ENCODE results near the gene ACTR5. TPM values are rescaled to one million over a fixed set of nuclear protein-coding genes. Genes with fewer than 3 reads are reported as not detected.

ACTR5 gene
- polyA plus RNA-seq (2012; rRNA removed), result 9.7 and 10.9 TPM in 2 replicates
- 4.4 and 6.4 TPM in 2 replicates for polyA plus RNA-seq (2012; cell fraction: cytosol; rRNA removed)
- polyA plus RNA-seq (2012; cell fraction: nucleus; rRNA removed), result 41.9 and 49.0 TPM in 2 replicates

- TF ChIP-seq IRF3 (IDR thresholded peaks at IDR 0.05; ENCODE audit: low read depth, low read length), result no peak
- TF ChIP-seq JUND (IDR thresholded peaks at IDR 0.05), result no peak
- peak; percentile 24; the same call in 1 of the 2 replicates for TF ChIP-seq SIN3A (IDR thresholded peaks at IDR 0.05; ENCODE audit: borderline replicate concordance, low read depth, low read length)
- no peak for TF ChIP-seq CHD2 (IDR thresholded peaks at IDR 0.05; ENCODE audit: low read length, partially characterized antibody)
- TF ChIP-seq MXI1 (IDR thresholded peaks at IDR 0.05; ENCODE audit: low read depth, low read length), result 0 out of 2 replicates have a peak, but pooled peaks have one; percentile 32
- peak; percentile 92 for TF ChIP-seq YY1 (IDR thresholded peaks at IDR 0.05; ENCODE audit: low read depth)
- peak; percentile 89; the same call in 1 of the 2 replicates for TF ChIP-seq MAX (IDR thresholded peaks at IDR 0.05; ENCODE audit: low read depth)
- TF ChIP-seq TAF1 (IDR thresholded peaks at IDR 0.05; ENCODE audit: borderline replicate concordance, low read depth, low read length), result peak; percentile 87
- 0 out of 2 replicates have a peak, but pooled peaks have one; percentile 10 for TF ChIP-seq NFIC (IDR thresholded peaks at IDR 0.05; ENCODE audit: borderline replicate concordance)
- no peak for TF ChIP-seq GATA2 (CRISPR knock-in tag; IDR thresholded peaks at IDR 0.05)
- TF ChIP-seq FOSL2 (IDR thresholded peaks at IDR 0.05; ENCODE audit: borderline replicate concordance, low read depth), result no peak
- TF ChIP-seq POLR2AphosphoS5 (IDR thresholded peaks at IDR 0.05; ENCODE audit: low read depth, low read length), result peak; percentile 80
- H3K27me3 ChIP-seq (ENCODE audit: insufficient read depth), result no peaks in the 10 kb centered on the region
- DNase-seq, result peak; percentile 98
- no peaks in the 10 kb centered on the region for H3K9me2 ChIP-seq
- H3K9me3 ChIP-seq, result no peaks in the 10 kb centered on the region
- CTCF ChIA-PET, result interaction anchor here (0.8 to 15.8 kb wide), 8 partner anchors 16 to 302 kb away, joined by 3 to 321 read pairs (median 50); partner anchors contain the start of gene SLC32A1
- H3K36me3 ChIP-seq (replicated peaks in 1 of 2; ENCODE audit: control insufficient read depth in 1 of 2, insufficient read depth in 2 of 2, low read length in 1 of 2), result peaks cover 18 to 22% of the 10 kb centered on the region in 2 experiments
- H3K4me1 ChIP-seq (ENCODE audit: control insufficient read depth in 1 of 2, insufficient read depth in 2 of 2, low read depth in 1 of 2, low read length in 1 of 2), result peaks cover 0 to 14% of the 10 kb centered on the region in 2 experiments; a peak in 2 of 4 replicates
- H3K4me3 ChIP-seq (ENCODE audit: low read depth in 2 of 2, low read length in 1 of 2), result peak within 1 kb of the TSS; percentile 89 to 90
- H3K79me2 ChIP-seq (ENCODE audit: insufficient read depth), result peaks cover 15% of the 10 kb centered on the region
- H3K27ac ChIP-seq (ENCODE audit: low read depth in 2 of 2, low read length in 1 of 2), result peak within 1 kb of the TSS; percentile 84 to 89
- H2AFZ ChIP-seq (ENCODE audit: low read depth), result peak within 1 kb of the TSS; percentile 94
- 0% methylated on average over 19 of the region's 84 CpGs for WGBS (ENCODE audit: low lambda C conversion rate)
- peaks cover 6% of the 10 kb centered on the region; the same call in 1 of the 2 replicates for H4K20me1 ChIP-seq (ENCODE audit: insufficient read depth)
- peak within 1 kb of the TSS; percentile 76 for H3K4me2 ChIP-seq
- peak within 1 kb of the TSS; percentile 73 for H3K9ac ChIP-seq
- H3F3A ChIP-seq (replicated peaks; ENCODE audit: insufficient read depth), result no peaks in the 10 kb centered on the region
- POLR2A ChIA-PET, result no interaction called here
Measured at GRCh38 chr20:38748097-38748860, at the start of gene ACTR5. Gene ACTR5 (plus strand): TSS chr20:38748460. CDS start chr20:38748479, 19 bp downstream.

GRCh38 chr20:38698541-38698940, 49.7 kb upstream of the ACTR5 start:
- H3F3A ChIP-seq (replicated peaks; ENCODE audit: insufficient read depth), result no peaks in the 10 kb centered on the region
- no peak for DNase-seq
- H2AFZ ChIP-seq (ENCODE audit: low read depth), result no peak overlapping the region
- no peaks in the 10 kb centered on the region for H3K36me3 ChIP-seq (replicated peaks in 1 of 2; ENCODE audit: control insufficient read depth in 1 of 2, insufficient read depth in 2 of 2, low read length in 1 of 2)
- POLR2A ChIA-PET, result no interaction called here
- no peak overlapping the region for H3K4me2 ChIP-seq
- peaks cover 23% of the 10 kb centered on the region; the same call in 1 of the 2 replicates for H3K27me3 ChIP-seq (ENCODE audit: insufficient read depth)
- no peaks in the 10 kb centered on the region for H3K79me2 ChIP-seq (ENCODE audit: insufficient read depth)
- H3K9me3 ChIP-seq, result no peaks in the 10 kb centered on the region
- H3K4me1 ChIP-seq (ENCODE audit: control insufficient read depth in 1 of 2, insufficient read depth in 2 of 2, low read depth in 1 of 2, low read length in 1 of 2), result peaks cover 0 to 4% of the 10 kb centered on the region in 2 experiments; a peak in 1 of 4 replicates
- no peaks in the 10 kb centered on the region for H4K20me1 ChIP-seq (ENCODE audit: insufficient read depth)
- no peak overlapping the region for H3K27ac ChIP-seq (ENCODE audit: low read depth in 2 of 2, low read length in 1 of 2)
- no peak overlapping the region for H3K4me3 ChIP-seq (ENCODE audit: low read depth in 2 of 2, low read length in 1 of 2)
- H3K9ac ChIP-seq, result no peak overlapping the region
- CTCF ChIA-PET, result interaction anchor here (1.6 to 2.7 kb wide), 4 partner anchors 24 to 39 kb away, joined by 4 to 8 read pairs (median 8); no protein-coding TSS in a partner anchor
- 44% methylated on average over 15 of the region's 15 CpGs for WGBS (ENCODE audit: low lambda C conversion rate)
- no peaks in the 10 kb centered on the region for H3K9me2 ChIP-seq
- TF ChIP-seq RFX5 (IDR thresholded peaks at IDR 0.05; ENCODE audit: low read length) (no peak), JUND (IDR thresholded peaks at IDR 0.05) (no peak), IRF3 (IDR thresholded peaks at IDR 0.05; ENCODE audit: low read depth, low read length) (no peak), NRF1 (IDR thresholded peaks at IDR 0.05; ENCODE audit: low read depth, low read length) (no peak), PBX3 (IDR thresholded peaks at IDR 0.05) (no peak), FOSL2 (IDR thresholded peaks at IDR 0.05; ENCODE audit: borderline replicate concordance, low read depth) (no peak), RXRA (IDR thresholded peaks at IDR 0.05; ENCODE audit: borderline replicate concordance, low read depth) (no peak), GABPA (IDR thresholded peaks at IDR 0.05; ENCODE audit: low read depth) (no peak), NFIC (IDR thresholded peaks at IDR 0.05; ENCODE audit: borderline replicate concordance) (no peak), REST (IDR thresholded peaks at IDR 0.05; ENCODE audit: low read depth, low read length) (no peak)

Data from SK-N-SH (cell line).